GM21825 (cell line): ENCODE measurements around the gene LARP4B.
"Not testable (repeated sequence)": the region's sequence is repeated elsewhere in the genome, so short reads cannot be mapped to it uniquely, and the experiment has no call there.

Experiments
- ATAC-seq: cut with Tn5 transposase; IDR thresholded peaks from one replicate; pipeline ENCODE4 v1.9.1; 2021; ENCODE audit warnings: mild to moderate bottlenecking, moderate library complexity; ENCODE audit not compliant: unreplicated experiment

Gene LARP4B

GRCh38 chr10:774661-775244, 156.8 kb downstream of the LARP4B start:
- no peak for ATAC-seq

- no peak for ATAC-seq
Measured at GRCh38 chr10:774223-774622, 157.3 kb downstream of the LARP4B start.

- no peak for ATAC-seq
Measured at GRCh38 chr10:773562-774161, 157.8 kb downstream of the LARP4B start.

GRCh38 chr10:772227-772637, 159.3 kb downstream of the LARP4B start:
- ATAC-seq, result no peak

GRCh38 chr10:771647-772046, 159.9 kb downstream of the LARP4B start:
- ATAC-seq, result no peak

GRCh38 chr10:770975-771374, 160.5 kb downstream of the LARP4B start:
- no peak for ATAC-seq

GRCh38 chr10:770048-770712, 161.3 kb downstream of the LARP4B start:
- not testable (repeated sequence) for ATAC-seq

GRCh38 chr10:767794-768193, 163.7 kb downstream of the LARP4B start:
- ATAC-seq, result no peak

GRCh38 chr10:767211-767610, 164.3 kb downstream of the LARP4B start:
- ATAC-seq, result no peak

GRCh38 chr10:761376-761775, 170.1 kb downstream of the LARP4B start:
- ATAC-seq, result no peak

GRCh38 chr10:760622-761021, 170.9 kb downstream of the LARP4B start:
- no peak for ATAC-seq

GRCh38 chr10:759898-760477, 171.5 kb downstream of the LARP4B start:
- no peak for ATAC-seq
